NCI-H82 treated with DMSO at 0.1 percent for 48 hours (cell line): ENCODE results near the gene PHF12.

ENCODE experiments used
- DNase-seq: peaks from one replicate; lab custom pipeline; 2025; ENCODE audit not compliant: unreplicated experiment; lab: John Stamatoyannopoulos, UW

PHF12 gene

GRCh38 chr17:28955408-28955807 is 4.1 kb upstream of the PHF12 start:
- no peak for DNase-seq

- DNase-seq: no peak
These were observed 3.6 kb upstream of the PHF12 start for GRCh38 chr17:28954886-28955285.

GRCh38 chr17:28953444-28954118 is 2.3 kb upstream of the PHF12 start:
- DNase-seq: peak; percentile 54

GRCh38 chr17:28951991-28952975 is 965 bp upstream of the PHF12 start:
- DNase-seq: peak; percentile 100

- DNase-seq: no peak
These were observed 428 bp downstream of the PHF12 start for GRCh38 chr17:28950752-28951427.

GRCh38 chr17:28950017-28950751 is 1.1 kb downstream of the PHF12 start:
- DNase-seq: peak; percentile 11

GRCh38 chr17:28949185-28950016 is 1.9 kb downstream of the PHF12 start:
- DNase-seq: no peak

- DNase-seq: no peak
These were observed 2.5 kb downstream of the PHF12 start for GRCh38 chr17:28948873-28949184.

- DNase-seq: no peak
These were observed 3.0 kb downstream of the PHF12 start for GRCh38 chr17:28948342-28948741.

- DNase-seq: no peak
These were observed 3.7 kb downstream of the PHF12 start for GRCh38 chr17:28947639-28948038.

GRCh38 chr17:28946239-28946638 is 5.1 kb downstream of the PHF12 start:
- no peak for DNase-seq

- DNase-seq: no peak
These were observed 6.2 kb downstream of the PHF12 start for GRCh38 chr17:28944862-28945741.

GRCh38 chr17:28944343-28944742 is 7.0 kb downstream of the PHF12 start:
- no peak for DNase-seq

- no peak for DNase-seq
These were observed 8.4 kb downstream of the PHF12 start for GRCh38 chr17:28942925-28943324.

- DNase-seq: no peak
These were observed 10.1 kb downstream of the PHF12 start for GRCh38 chr17:28941251-28941650.

- DNase-seq: no peak
These were observed 10.6 kb downstream of the PHF12 start for GRCh38 chr17:28940675-28941074.

GRCh38 chr17:28940142-28940541 is 11.2 kb downstream of the PHF12 start:
- DNase-seq: no peak

GRCh38 chr17:28938552-28938951 is 12.8 kb downstream of the PHF12 start:
- DNase-seq: no peak

GRCh38 chr17:28937044-28937729 is 14.1 kb downstream of the PHF12 start:
- DNase-seq: no peak
